A673 (cell line): ENCODE data around the gene ASIC3.

ENCODE experiments used
- EZH2 ChIP-seq: fragments of 200-600 bp; sonication (generic); IDR thresholded peaks from 2 replicates; pipeline ENCODE4 v1.6.1; 2017; ENCODE audit warnings: borderline replicate concordance, low read depth, mild to moderate bottlenecking, mixed read lengths, antibody characterized with exemption, low read length; ENCODE audit not compliant: poor library complexity, severe bottlenecking
- TF ChIP-seq, protein P1 (sequence below): fragments of 300-800, 200-600 bp; sonication (generic); conservative IDR thresholded peaks from 2 replicates; pipeline ENCODE4 v1.5.1; 2017; ENCODE audit warnings: low read depth, mild to moderate bottlenecking, antibody characterized with exemption, low read length, moderate library complexity, mixed read lengths

DNA sequence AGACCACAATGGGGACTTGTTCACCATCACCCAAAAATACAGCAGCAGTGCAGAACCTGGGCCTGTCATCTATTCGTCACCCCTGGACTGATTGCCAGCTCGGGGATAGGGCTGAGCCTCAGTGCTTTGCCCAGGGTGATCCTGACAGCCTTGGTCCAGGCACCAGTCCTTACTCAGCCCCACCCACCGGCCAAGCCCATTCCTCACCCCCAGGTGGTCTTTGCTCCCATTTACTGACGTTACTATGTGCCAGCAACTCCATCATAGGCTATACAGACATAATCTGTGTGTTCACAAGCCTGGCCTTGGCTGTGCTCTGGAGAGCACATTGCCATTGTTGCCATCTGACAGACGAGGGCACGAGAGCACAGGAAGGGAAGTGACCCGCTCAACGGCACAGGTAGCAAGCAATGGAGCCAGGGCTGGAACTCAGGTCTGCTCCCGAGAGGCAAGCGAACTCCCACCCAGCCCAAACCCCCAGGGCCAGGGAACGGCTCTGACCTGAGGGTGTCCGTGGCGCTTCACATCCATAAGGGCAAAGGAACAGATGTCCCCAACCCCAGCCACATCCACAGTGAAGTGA, 30.9 kb upstream of the ASIC3 start:
- TF ChIP-seq, protein P1, sequence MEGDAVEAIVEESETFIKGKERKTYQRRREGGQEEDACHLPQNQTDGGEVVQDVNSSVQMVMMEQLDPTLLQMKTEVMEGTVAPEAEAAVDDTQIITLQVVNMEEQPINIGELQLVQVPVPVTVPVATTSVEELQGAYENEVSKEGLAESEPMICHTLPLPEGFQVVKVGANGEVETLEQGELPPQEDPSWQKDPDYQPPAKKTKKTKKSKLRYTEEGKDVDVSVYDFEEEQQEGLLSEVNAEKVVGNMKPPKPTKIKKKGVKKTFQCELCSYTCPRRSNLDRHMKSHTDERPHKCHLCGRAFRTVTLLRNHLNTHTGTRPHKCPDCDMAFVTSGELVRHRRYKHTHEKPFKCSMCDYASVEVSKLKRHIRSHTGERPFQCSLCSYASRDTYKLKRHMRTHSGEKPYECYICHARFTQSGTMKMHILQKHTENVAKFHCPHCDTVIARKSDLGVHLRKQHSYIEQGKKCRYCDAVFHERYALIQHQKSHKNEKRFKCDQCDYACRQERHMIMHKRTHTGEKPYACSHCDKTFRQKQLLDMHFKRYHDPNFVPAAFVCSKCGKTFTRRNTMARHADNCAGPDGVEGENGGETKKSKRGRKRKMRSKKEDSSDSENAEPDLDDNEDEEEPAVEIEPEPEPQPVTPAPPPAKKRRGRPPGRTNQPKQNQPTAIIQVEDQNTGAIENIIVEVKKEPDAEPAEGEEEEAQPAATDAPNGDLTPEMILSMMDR: no peak
- no peak for TF ChIP-seq EZH2
